Sigmoid colon (tissue), 7 donors: ENCODE data around the gene ANO6. TPM values are rescaled to one million over a fixed set of nuclear protein-coding genes. Genes with fewer than 3 reads are reported as not detected.

ENCODE experiments used
- DNase-seq: peaks from one replicate; pipeline ENCODE4 v3.0.0-alpha.2; 2019
- H3K27ac ChIP-seq, 4 donors: fragments of 200-600 bp; sonication (generic); one replicate each; pipeline ENCODE4 v1.5.1; 2016 to 2019; ENCODE audit warnings: mild to moderate bottlenecking in 1 of 4
- H3K27me3 ChIP-seq, 3 donors: fragments of 200-600 bp; sonication (generic); one replicate each; pipeline ENCODE4 v1.5.1; 2019; ENCODE audit warnings: mild to moderate bottlenecking in 1 of 3
- H3K36me3 ChIP-seq, 4 donors: fragments of 200-600 bp; sonication (generic); one replicate each; pipeline ENCODE4 v1.5.1; 2016 to 2019
- H3K4me1 ChIP-seq, 4 donors: fragments of 200-600 bp; sonication (generic); one replicate each; pipeline ENCODE4 v1.5.1; 2017 to 2019
- H3K4me3 ChIP-seq, 4 donors: fragments of 200-600 bp; sonication (generic); one replicate each; pipeline ENCODE4 v1.5.1; 2017 to 2019; ENCODE audit warnings: mild to moderate bottlenecking in 2 of 4, moderate library complexity in 1 of 4
- H3K9me3 ChIP-seq, 4 donors: fragments of 200-600 bp in 3 of 4; sonication (generic) in 3 of 4; one replicate each; pipeline versions ENCODE4 v1.5.1 to v1.6.1; 2013 to 2019
- EP300 ChIP-seq, 4 donors: sonication (generic); formaldehyde crosslinking; IDR thresholded peaks; one replicate each; pipeline ENCODE4 v1.6.1; 2017; ENCODE audit warnings: antibody characterized with exemption in 4 of 4
- POLR2A ChIP-seq, 2 donors: fragments of 450-650 bp; IDR thresholded peaks; one replicate each; pipeline ENCODE4 v1.6.1; 2016; ENCODE audit warnings: antibody characterized with exemption in 2 of 2, mild to moderate bottlenecking in 2 of 2, moderate library complexity in 2 of 2
- POLR2AphosphoS5 ChIP-seq, 4 donors: sonication (generic); formaldehyde crosslinking; IDR thresholded peaks; one replicate each; pipeline ENCODE4 v1.6.1; 2017; ENCODE audit warnings: antibody characterized with exemption in 4 of 4
- WGBS, 2 donors: extraction: QIAGEN DNeasy Blood & Tissue Kit; methylation state at CpG; one replicate each; pipeline ENCODE4 v1.1.7; 2013; 5-methylcytosine and 5-hydroxymethylcytosine counted together
- intact Hi-C: fragments of 100-400 bp; cut with DNase I; formaldehyde crosslinking; loops from one replicate; pipeline ENCODE4 v1.15.1; 2023
- polyA plus RNA-seq, 3 donors: library from polyadenylated mRNA; stranded (reverse); fragments of 200-250 nt; gene quantifications; one replicate each; pipeline ENCODE4 v1.2.3, GENCODE V29; 2013
- total RNA-seq, 4 donors: library from RNA; depleted of rRNA; stranded (reverse); fragments of >200 nt; gene quantifications; one replicate each; pipeline ENCODE4 v1.1.0, GENCODE V29; 2016
- TF ChIP-seq, protein P1 (sequence below), 4 experiments: fragments of 450-650 bp in 3 of 4; fragments of 200-600 bp in 1 of 4; IDR thresholded peaks; one replicate each; pipeline ENCODE4 v1.5.1; 2016 to 2019; ENCODE audit warnings: antibody characterized with exemption in 4 of 4, mild to moderate bottlenecking in 3 of 4, moderate library complexity in 2 of 4
- donor health status: healthy with polysubstance abuse.
- donor health status: Bipolar disorder and iron deficiency.
- donor health status: healthy.

The ANO6 gene
- total and polyA plus RNA-seq, 7 donors = 1.2 to 107 (median 98.5) TPM

DNA sequence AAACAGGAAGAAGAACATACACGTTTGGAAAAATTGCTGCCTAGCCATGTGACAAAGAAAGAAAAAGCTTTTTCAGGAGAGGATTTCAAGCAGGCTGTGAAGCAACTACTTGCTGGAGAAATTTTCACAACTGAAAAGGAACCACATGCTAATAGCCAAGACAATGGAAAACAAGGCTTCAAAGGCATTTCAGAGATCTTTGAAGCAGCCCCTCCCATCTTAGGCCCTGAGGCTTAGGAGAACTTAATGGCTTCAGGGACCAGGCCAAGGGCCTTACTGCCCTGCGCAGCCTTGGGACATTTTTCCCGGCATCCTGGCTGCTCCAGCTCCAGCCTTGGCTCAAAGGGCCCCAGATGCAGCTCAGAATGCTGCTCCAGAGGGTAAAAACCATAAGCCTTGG lies 257.7 kb downstream of the ANO6 start:
- Histone ChIP-seq H3K4me1 (no peaks in the 10 kb centered on the region), H3K27me3 (no peaks in the 10 kb centered on the region), H3K27ac (no peak overlapping the region), H3K36me3 (no peaks in the 10 kb centered on the region), H3K4me3 (no peak overlapping the region), H3K9me3 (peaks cover 0 to 3% (median 0%) of the 10 kb centered on the region in 4 donors)
- TF ChIP-seq POLR2AphosphoS5 (IDR thresholded peaks at IDR 0.05) (no peak), POLR2A (IDR thresholded peaks at IDR 0.05) (no peak), EP300 (IDR thresholded peaks at IDR 0.05) (no peak)
- TF ChIP-seq, protein P1, sequence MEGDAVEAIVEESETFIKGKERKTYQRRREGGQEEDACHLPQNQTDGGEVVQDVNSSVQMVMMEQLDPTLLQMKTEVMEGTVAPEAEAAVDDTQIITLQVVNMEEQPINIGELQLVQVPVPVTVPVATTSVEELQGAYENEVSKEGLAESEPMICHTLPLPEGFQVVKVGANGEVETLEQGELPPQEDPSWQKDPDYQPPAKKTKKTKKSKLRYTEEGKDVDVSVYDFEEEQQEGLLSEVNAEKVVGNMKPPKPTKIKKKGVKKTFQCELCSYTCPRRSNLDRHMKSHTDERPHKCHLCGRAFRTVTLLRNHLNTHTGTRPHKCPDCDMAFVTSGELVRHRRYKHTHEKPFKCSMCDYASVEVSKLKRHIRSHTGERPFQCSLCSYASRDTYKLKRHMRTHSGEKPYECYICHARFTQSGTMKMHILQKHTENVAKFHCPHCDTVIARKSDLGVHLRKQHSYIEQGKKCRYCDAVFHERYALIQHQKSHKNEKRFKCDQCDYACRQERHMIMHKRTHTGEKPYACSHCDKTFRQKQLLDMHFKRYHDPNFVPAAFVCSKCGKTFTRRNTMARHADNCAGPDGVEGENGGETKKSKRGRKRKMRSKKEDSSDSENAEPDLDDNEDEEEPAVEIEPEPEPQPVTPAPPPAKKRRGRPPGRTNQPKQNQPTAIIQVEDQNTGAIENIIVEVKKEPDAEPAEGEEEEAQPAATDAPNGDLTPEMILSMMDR (IDR thresholded peaks at IDR 0.05) = no peak
- WGBS, 2 donors = 71 to 82% methylated on average over 3 of the region's 3 CpGs
- DNase-seq = no peak
- intact Hi-C loops = no loop called here

DNA sequence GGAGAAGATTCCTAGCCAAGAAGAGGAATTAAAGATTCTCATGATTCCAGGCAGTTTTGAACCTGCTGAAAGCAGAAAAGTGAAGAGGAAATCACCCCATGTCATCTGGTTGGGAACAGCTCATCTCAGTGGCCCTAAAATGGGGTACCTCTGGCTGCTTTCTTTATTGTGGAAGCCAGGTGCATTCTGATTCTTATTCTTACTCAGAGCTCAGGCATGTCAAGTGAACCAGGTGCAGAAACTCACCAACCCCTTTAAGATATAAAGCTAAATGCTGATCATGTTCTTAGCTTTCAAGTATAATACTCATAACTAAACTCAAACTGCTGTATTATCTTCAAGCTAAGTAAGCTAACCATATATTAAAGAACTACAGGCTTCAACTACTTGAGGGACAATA lies 259.7 kb downstream of the ANO6 start:
- H3K36me3 ChIP-seq = no peaks in the 10 kb centered on the region
- no peaks in the 10 kb centered on the region for H3K27me3 ChIP-seq
- TF ChIP-seq, protein P1 (IDR thresholded peaks at IDR 0.05) = no peak
- TF ChIP-seq EP300 (IDR thresholded peaks at IDR 0.05) (no peak), POLR2A (IDR thresholded peaks at IDR 0.05) (no peak), POLR2AphosphoS5 (IDR thresholded peaks at IDR 0.05) (no peak)
- no peak overlapping the region for H3K4me3 ChIP-seq
- intact Hi-C loops = no loop called here
- no peaks in the 10 kb centered on the region for H3K4me1 ChIP-seq
- DNase-seq = no peak
- H3K27ac ChIP-seq = no peak overlapping the region
- H3K9me3 ChIP-seq = peaks cover 0 to 3% (median 0%) of the 10 kb centered on the region in 4 donors

DNA sequence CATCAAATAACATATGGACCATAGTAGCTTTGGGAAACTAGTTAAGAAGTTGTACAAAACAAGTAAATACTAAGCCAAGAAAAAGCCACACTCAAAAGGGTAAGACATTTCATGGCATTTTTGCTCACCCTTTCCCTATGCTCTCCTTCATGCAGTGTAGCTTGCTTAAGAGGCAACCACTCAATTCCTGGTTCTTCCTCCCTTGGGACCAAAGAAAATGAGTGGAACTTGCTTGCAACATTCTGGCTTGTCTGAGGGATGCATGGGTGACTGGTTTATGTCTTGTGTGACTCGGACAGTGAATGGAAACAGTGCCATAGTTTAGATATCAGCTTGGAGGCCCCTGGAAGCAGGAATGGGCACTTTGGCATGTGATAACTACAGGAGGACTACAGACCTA lies 261.6 kb downstream of the ANO6 start:
- WGBS, 2 donors = 70 to 83% methylated on average over 1 of the region's 1 CpG
- TF ChIP-seq EP300 (IDR thresholded peaks at IDR 0.05) = no peak
- TF ChIP-seq, protein P1 (IDR thresholded peaks at IDR 0.05) = no peak
- TF ChIP-seq POLR2A (IDR thresholded peaks at IDR 0.05) = no peak
- TF ChIP-seq POLR2AphosphoS5 (IDR thresholded peaks at IDR 0.05) = no peak
- no peaks in the 10 kb centered on the region for H3K36me3 ChIP-seq
- DNase-seq = no peak
- peaks cover 0 to 3% (median 0%) of the 10 kb centered on the region in 4 donors for H3K9me3 ChIP-seq
- no peaks in the 10 kb centered on the region for H3K27me3 ChIP-seq
- H3K27ac ChIP-seq = no peak overlapping the region
- intact Hi-C loops = no loop called here
- H3K4me3 ChIP-seq = no peak overlapping the region
- no peaks in the 10 kb centered on the region for H3K4me1 ChIP-seq

- peaks cover 0 to 3% (median 0%) of the 10 kb centered on the region in 4 donors for H3K9me3 ChIP-seq
- 91% methylated on average over 1 of the region's 1 CpG for whole genome bisulfite sequencing, 2 donors
- intact Hi-C loops = no loop called here
- no peak overlapping the region for H3K27ac ChIP-seq
- DNase-seq = no peak
- no peaks in the 10 kb centered on the region for H3K27me3 ChIP-seq
- no peaks in the 10 kb centered on the region for H3K36me3 ChIP-seq
- TF ChIP-seq EP300 (IDR thresholded peaks at IDR 0.05) (no peak), POLR2A (IDR thresholded peaks at IDR 0.05) (no peak), POLR2AphosphoS5 (IDR thresholded peaks at IDR 0.05) (no peak)
- TF ChIP-seq, protein P1 (IDR thresholded peaks at IDR 0.05) = no peak
- no peak overlapping the region for H3K4me3 ChIP-seq
- H3K4me1 ChIP-seq = peaks cover 0 to 4% (median 1%) of the 10 kb centered on the region in 4 donors
These were observed 263.0 kb downstream of the ANO6 start for GRCh38 chr12:45478931-45479330.

- DNase-seq = no peak
- Histone ChIP-seq H3K9me3 (no peaks in the 10 kb centered on the region), H3K27ac (no peak overlapping the region), H3K4me1 (peaks cover 0 to 4% (median 1%) of the 10 kb centered on the region in 4 donors), H3K4me3 (no peak overlapping the region), H3K36me3 (no peaks in the 10 kb centered on the region), H3K27me3 (no peaks in the 10 kb centered on the region)
- 68 to 76% methylated on average over 5 of the region's 5 CpGs for WGBS, 2 donors
- no peak for TF ChIP-seq POLR2A (IDR thresholded peaks at IDR 0.05)
- TF ChIP-seq, protein P1 (IDR thresholded peaks at IDR 0.05) = no peak
- TF ChIP-seq POLR2AphosphoS5 (IDR thresholded peaks at IDR 0.05) = no peak
- TF ChIP-seq EP300 (IDR thresholded peaks at IDR 0.05) = no peak
- intact Hi-C loops = no loop called here
These were observed 265.9 kb downstream of the ANO6 start for GRCh38 chr12:45481746-45482145.
